SH-SY5Y (cell line): ENCODE results near the gene SLC39A8.

Experiments
- GATA2 ChIP-seq: IDR thresholded peaks from 2 replicates; pipeline ENCODE4 v1.6.1; 2011; ENCODE audit warnings: mild to moderate bottlenecking, low read depth, low read length
- GATA3 ChIP-seq: IDR thresholded peaks from 2 replicates; pipeline ENCODE4 v1.6.1; 2011; ENCODE audit warnings: low read depth, mild to moderate bottlenecking, low read length, moderate library complexity

- TF ChIP-seq GATA2 (no peak), GATA3 (no peak)
Observed at GRCh38 chr4:102298716-102299115, 46.6 kb downstream of the SLC39A8 start.
